Upper lobe of right lung (tissue), 1 donor: ENCODE data around the gene GPM6B. TPM values are rescaled to one million over a fixed set of nuclear protein-coding genes. Genes with fewer than 3 reads are reported as not detected.

Experiments used
- ATAC-seq: fragments of 200-7000 bp; cut with Tn5 transposase; one replicate; pipeline ENCODE4 v1.9.1; 2020; ENCODE audit warnings: mild to moderate bottlenecking, moderate library complexity
- DNase-seq: peaks from one replicate; pipeline ENCODE4 v3.0.0-alpha.2; 2020
- H3K27ac ChIP-seq: fragments of 200-600 bp; one replicate; pipeline ENCODE4 v1.8.0; 2022
- H3K27me3 ChIP-seq: fragments of 200-600 bp; one replicate; pipeline ENCODE4 v1.8.0; 2022; ENCODE audit warnings: mild to moderate bottlenecking
- H3K36me3 ChIP-seq: fragments of 200-600 bp; one replicate; pipeline ENCODE4 v1.8.0; 2022
- H3K4me1 ChIP-seq: fragments of 200-600 bp; one replicate; pipeline ENCODE4 v1.8.0; 2022
- H3K4me3 ChIP-seq: fragments of 200-600 bp; one replicate; pipeline ENCODE4 v1.8.0; 2022; ENCODE audit warnings: mild to moderate bottlenecking
- H3K9me3 ChIP-seq: fragments of 200-600 bp; one replicate; pipeline ENCODE4 v1.8.0; 2022
- intact Hi-C: fragments of 100-400 bp; cut with DNase I; formaldehyde crosslinking; loops from one replicate; pipeline ENCODE4 v1.11.0; 2022
- total RNA-seq: library from RNA; stranded (reverse); fragmentation: NEBNext Ultra II Directional; extraction: Animal tissue kit (Norgen Biotek cat#: 25700); gene quantifications from one replicate; pipeline ENCODE4 v1.2.1, GENCODE V29; 2021
- TF ChIP-seq, protein P1 (sequence below): fragments of 200-600 bp; IDR thresholded peaks from one replicate; pipeline ENCODE4 v1.8.0; 2022; ENCODE audit warnings: antibody characterized with exemption
- donor health status: DM: no; HTN: yes; CAD: no; lungs with severe emphysema.

GPM6B gene
- total RNA-seq, 1 donor from 2014 or later = 37.1 TPM

DNA sequence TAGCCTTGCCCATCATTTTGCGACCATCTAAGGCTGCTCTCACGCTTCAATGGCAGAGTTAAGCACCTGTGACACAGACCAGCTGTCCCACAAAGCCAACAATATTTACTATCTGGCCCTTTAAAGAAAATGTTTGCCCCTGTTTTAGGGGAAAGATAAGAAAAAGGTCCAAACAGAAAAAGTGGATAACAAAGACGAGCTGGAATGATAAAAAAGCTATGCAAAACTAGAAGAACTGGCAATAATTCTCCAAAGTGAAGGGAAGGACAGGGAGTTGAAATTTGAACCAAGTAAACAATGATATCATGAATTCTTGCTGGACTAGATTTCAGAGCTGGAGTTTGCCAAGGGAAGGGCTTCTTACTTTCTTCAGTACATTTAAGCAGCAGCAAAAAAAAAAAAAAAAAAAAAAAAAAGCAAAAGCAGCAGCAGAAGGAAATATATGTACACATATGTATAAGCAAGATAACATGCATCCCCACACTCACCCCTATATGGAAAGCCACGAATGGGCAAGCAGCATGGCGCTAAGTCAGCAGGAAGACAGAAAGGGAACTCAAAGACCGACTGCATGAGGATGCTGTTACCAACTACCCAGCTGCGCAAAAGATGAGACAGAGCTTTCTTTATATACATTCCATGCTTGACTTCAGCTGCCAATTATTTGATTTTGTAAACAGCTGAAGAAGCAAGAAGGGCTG, 94.9 kb downstream of the GPM6B start:
- no peaks in the 10 kb centered on the region for H3K36me3 ChIP-seq
- no peak for ATAC-seq
- H3K4me3 ChIP-seq = no peak overlapping the region
- no peaks in the 10 kb centered on the region for H3K27me3 ChIP-seq
- no peak overlapping the region for H3K27ac ChIP-seq
- H3K9me3 ChIP-seq = no peaks in the 10 kb centered on the region
- DNase-seq = no peak
- TF ChIP-seq, protein P1, sequence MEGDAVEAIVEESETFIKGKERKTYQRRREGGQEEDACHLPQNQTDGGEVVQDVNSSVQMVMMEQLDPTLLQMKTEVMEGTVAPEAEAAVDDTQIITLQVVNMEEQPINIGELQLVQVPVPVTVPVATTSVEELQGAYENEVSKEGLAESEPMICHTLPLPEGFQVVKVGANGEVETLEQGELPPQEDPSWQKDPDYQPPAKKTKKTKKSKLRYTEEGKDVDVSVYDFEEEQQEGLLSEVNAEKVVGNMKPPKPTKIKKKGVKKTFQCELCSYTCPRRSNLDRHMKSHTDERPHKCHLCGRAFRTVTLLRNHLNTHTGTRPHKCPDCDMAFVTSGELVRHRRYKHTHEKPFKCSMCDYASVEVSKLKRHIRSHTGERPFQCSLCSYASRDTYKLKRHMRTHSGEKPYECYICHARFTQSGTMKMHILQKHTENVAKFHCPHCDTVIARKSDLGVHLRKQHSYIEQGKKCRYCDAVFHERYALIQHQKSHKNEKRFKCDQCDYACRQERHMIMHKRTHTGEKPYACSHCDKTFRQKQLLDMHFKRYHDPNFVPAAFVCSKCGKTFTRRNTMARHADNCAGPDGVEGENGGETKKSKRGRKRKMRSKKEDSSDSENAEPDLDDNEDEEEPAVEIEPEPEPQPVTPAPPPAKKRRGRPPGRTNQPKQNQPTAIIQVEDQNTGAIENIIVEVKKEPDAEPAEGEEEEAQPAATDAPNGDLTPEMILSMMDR = no peak
- peaks cover 2% of the 10 kb centered on the region for H3K4me1 ChIP-seq
- intact Hi-C loops = no loop called here

DNA sequence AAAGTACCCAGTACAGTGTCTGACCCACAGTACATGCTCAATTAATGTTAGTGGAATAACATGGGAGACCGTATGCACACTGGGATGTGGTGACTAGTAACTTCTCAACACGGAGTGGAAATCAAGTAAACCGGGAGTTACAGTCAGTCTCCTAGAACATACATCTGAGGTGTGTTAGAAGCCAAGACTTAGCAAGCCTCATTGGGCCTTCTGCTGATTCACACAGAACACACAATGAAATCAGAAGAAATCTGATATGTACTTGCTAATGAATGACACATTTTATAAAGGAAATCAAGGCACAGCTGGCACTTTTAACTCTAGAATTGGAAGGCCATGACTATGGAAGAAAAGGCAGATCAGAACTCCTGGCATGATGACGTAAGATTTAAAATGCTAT, 95.5 kb downstream of the GPM6B start:
- Histone ChIP-seq H3K4me3 (no peak overlapping the region), H3K9me3 (no peaks in the 10 kb centered on the region), H3K27ac (no peak overlapping the region), H3K36me3 (no peaks in the 10 kb centered on the region), H3K27me3 (no peaks in the 10 kb centered on the region), H3K4me1 (peaks cover 2% of the 10 kb centered on the region)
- intact Hi-C loops = no loop called here
- TF ChIP-seq, protein P1 = no peak
- DNase-seq (no peak), ATAC-seq (no peak)

Other genes starting within 250 kb of the GPM6B start
- 10.1 TPM for gene EGFL6, start 247.5 kb downstream of the GPM6B start, total RNA-seq
- 6.4 TPM for gene TCEANC, start 164.0 kb downstream of the GPM6B start, total RNA-seq
- gene RAB9A, start 128.0 kb downstream of the GPM6B start, total RNA-seq = 31.7 TPM
- 16.6 TPM for gene TRAPPC2, start 82.5 kb downstream of the GPM6B start, total RNA-seq
- 36.5 TPM for gene OFD1, start 82.3 kb downstream of the GPM6B start, total RNA-seq
- gene GEMIN8, start 212.8 kb upstream of the GPM6B start, total RNA-seq = 16.4 TPM